A673 (cell line): Measurements from ENCODE around the gene TDRKH. TPM values are rescaled to one million over a fixed set of nuclear protein-coding genes. Genes with fewer than 3 reads are reported as not detected.

Source experiments
- BruUV-seq: library from RNA; stranded (reverse); fragments of 400-500 nt; replicated peaks from 2 replicates; lab custom pipeline; 2021; lab: Mats Ljungman, UMichigan
- CTCF ChIA-PET: fragments of 300-600 bp; sonication (Branson Sonifier 250); formaldehyde crosslinking; loops from one replicate; lab custom pipeline; 2022; ENCODE audit warnings: antibody characterized with exemption; lab: Charles Lee
- POLR2A ChIA-PET: fragments of 300-600 bp; sonication (Branson Sonifier 250); formaldehyde crosslinking; loops from one replicate; lab custom pipeline; 2022; ENCODE audit warnings: antibody characterized with exemption; ENCODE audit not compliant: low non-redundant PET; lab: Charles Lee
- DNase-seq: peaks from one replicate; pipeline ENCODE4 v3.0.0-alpha.2; 2015; ENCODE audit warnings: low spot score
- H3K27ac ChIP-seq: fragments of 200-600 bp; sonication (generic); 2 replicates; pipeline ENCODE4 v1.5.1; 2016; ENCODE audit warnings: mixed run types, low read depth, mild to moderate bottlenecking, mixed read lengths, antibody characterized with exemption, low read length; ENCODE audit not compliant: poor library complexity, severe bottlenecking
- H3K27me3 ChIP-seq: fragments of 200-600 bp; sonication (generic); replicated peaks from 2 replicates; pipeline ENCODE4 v1.6.1; 2017; ENCODE audit warnings: mixed run types, low read depth, mild to moderate bottlenecking, mixed read lengths, antibody characterized with exemption, low read length; ENCODE audit not compliant: insufficient read depth, poor library complexity
- H3K36me3 ChIP-seq: fragments of 200-600 bp; sonication (generic); 2 replicates; pipeline ENCODE4 v1.6.1; 2016; ENCODE audit warnings: mixed run types, mild to moderate bottlenecking, mixed read lengths, antibody characterized with exemption, low read length; ENCODE audit not compliant: insufficient read depth, poor library complexity, severe bottlenecking
- H3K4me1 ChIP-seq: fragments of 200-600 bp; sonication (generic); 2 replicates; pipeline ENCODE4 v1.6.1; 2017; ENCODE audit warnings: mixed run types, mild to moderate bottlenecking, mixed read lengths, antibody characterized with exemption, low read length; ENCODE audit not compliant: insufficient read depth, poor library complexity, severe bottlenecking
- H3K4me3 ChIP-seq: fragments of 200-600 bp; sonication (generic); 2 replicates; pipeline ENCODE4 v1.5.1; 2016; ENCODE audit warnings: low read depth, mixed run types, mild to moderate bottlenecking, mixed read lengths, low read length; ENCODE audit not compliant: poor library complexity, severe bottlenecking
- H3K9me3 ChIP-seq: fragments of 200-600 bp; sonication (generic); 2 replicates; pipeline ENCODE4 v1.6.1; 2016; ENCODE audit warnings: mixed run types, low read depth, mild to moderate bottlenecking, mixed read lengths, antibody characterized with exemption, low read length; ENCODE audit not compliant: poor library complexity, severe bottlenecking
- CTCF ChIP-seq: fragments of 300-800, 200-600 bp; sonication (generic); conservative IDR thresholded peaks from 2 replicates; pipeline ENCODE4 v1.5.1; 2017; ENCODE audit warnings: low read depth, mild to moderate bottlenecking, antibody characterized with exemption, low read length, moderate library complexity, mixed read lengths
- EZH2 ChIP-seq: fragments of 200-600 bp; sonication (generic); IDR thresholded peaks from 2 replicates; pipeline ENCODE4 v1.6.1; 2017; ENCODE audit warnings: borderline replicate concordance, low read depth, mild to moderate bottlenecking, mixed read lengths, antibody characterized with exemption, low read length; ENCODE audit not compliant: poor library complexity, severe bottlenecking
- intact Hi-C: fragments of 100-400 bp; cut with micrococcal nuclease; formaldehyde crosslinking; loops from one replicate; pipeline ENCODE4 v1.10.0; 2022; ENCODE audit not compliant: unreplicated experiment
- total RNA-seq: library from RNA; stranded (reverse); gene quantifications from 2 replicates; pipeline ENCODE4 v1.2.3, GENCODE V29; 2021

Gene TDRKH
- total RNA-seq, 1 experiment from 2014 or later = 2.1 TPM

- DNase-seq = no peak
- intact Hi-C loops = no loop called here
- CTCF ChIA-PET = no interaction called here
These were observed 24.1 kb upstream of the TDRKH start for GRCh38 chr1:151814426-151814825.

GRCh38 chr1:151813271-151813977, 23.1 kb upstream of the TDRKH start:
- POLR2A ChIA-PET = no interaction called here
- Histone ChIP-seq H3K4me1 (no peaks in the 10 kb centered on the region), H3K9me3 (no peaks in the 10 kb centered on the region), H3K27me3 (peaks cover 4% of the 10 kb centered on the region), H3K36me3 (no peaks in the 10 kb centered on the region), H3K4me3 (no peak overlapping the region), H3K27ac (no peak overlapping the region)
- no TSS peak for BruUV-seq
- TF ChIP-seq CTCF (no peak), EZH2 (no peak)
- intact Hi-C loops = no loop called here
- DNase-seq = no peak
- CTCF ChIA-PET = no interaction called here

More at GRCh38 chr1:151814426-151814825, 24.1 kb upstream of the TDRKH start:
- TF ChIP-seq EZH2 (no peak), CTCF (no peak)
- POLR2A ChIA-PET = no interaction called here
- no peaks in the 10 kb centered on the region for H3K9me3 ChIP-seq
- no peaks in the 10 kb centered on the region for H3K36me3 ChIP-seq
- BruUV-seq = no TSS peak
- no peaks in the 10 kb centered on the region for H3K4me1 ChIP-seq
- H3K27me3 ChIP-seq = peaks cover 4% of the 10 kb centered on the region
- no peak overlapping the region for H3K27ac ChIP-seq
- no peak overlapping the region for H3K4me3 ChIP-seq

- POLR2A ChIA-PET = no interaction called here
- DNase-seq = no peak
These were observed 20.9 kb upstream of the TDRKH start for GRCh38 chr1:151811181-151811580.

More at GRCh38 chr1:151811181-151811580, 20.9 kb upstream of the TDRKH start:
- no peaks in the 10 kb centered on the region for H3K4me1 ChIP-seq
- BruUV-seq = no TSS peak
- intact Hi-C loops = no loop called here
- H3K9me3 ChIP-seq = no peaks in the 10 kb centered on the region
- H3K27me3 ChIP-seq = peaks cover 12% of the 10 kb centered on the region
- TF ChIP-seq EZH2 (no peak), CTCF (no peak)
- H3K4me3 ChIP-seq = no peak overlapping the region
- no peaks in the 10 kb centered on the region for H3K36me3 ChIP-seq
- CTCF ChIA-PET = no interaction called here
- no peak overlapping the region for H3K27ac ChIP-seq
